ENCODE data around the gene TNP1.

DNA sequence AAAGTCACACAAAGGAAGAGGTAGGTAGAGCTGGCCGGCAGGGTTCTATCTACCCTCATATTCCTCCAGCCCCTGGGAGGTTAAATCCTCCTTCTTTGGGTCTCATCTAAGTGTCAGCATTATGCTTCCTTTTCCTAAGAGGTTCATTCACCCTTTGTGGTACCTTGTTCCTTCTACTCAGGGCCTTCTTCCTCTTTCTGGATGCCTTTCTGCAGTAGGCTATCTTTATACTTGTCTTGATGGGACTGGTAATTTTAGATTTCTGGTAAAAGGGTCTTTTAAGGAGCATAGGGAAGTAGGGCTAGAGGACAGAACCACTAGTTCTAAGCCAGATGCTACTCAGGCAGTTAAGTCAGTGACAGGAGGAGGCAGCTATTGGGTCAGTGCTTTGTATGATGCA lies 13.7 kb upstream of the TNP1 start:
- TF ChIP-seq CTCF (IDR thresholded peaks at IDR 0.05) (no peak), EP300 (IDR thresholded peaks at IDR 0.05) (no peak)

Measured in ovary (tissue), 3 donors.